Mammary epithelial cell (primary cell): Measurements from ENCODE around the gene DIP2A.

Source experiments
- EZH2 ChIP-seq: IDR thresholded peaks from 2 replicates; pipeline ENCODE4 v1.6.1; 2012; ENCODE audit warnings: low read length, inconsistent platforms, borderline replicate concordance
- TF ChIP-seq, protein P1 (sequence below), 2 donors: IDR thresholded peaks in 1 of 2; conservative IDR thresholded peaks in 1 of 2; 2 replicates each; pipeline ENCODE4 v1.5.1; 2011 to 2012; ENCODE audit warnings: inconsistent platforms in 2 of 2, low read length in 2 of 2, mild to moderate bottlenecking in 2 of 2, control low read depth in 1 of 2, low read depth in 1 of 2; ENCODE audit not compliant: insufficient read depth in 1 of 2; ENCODE audit errors: extremely low read depth in 1 of 2

DNA sequence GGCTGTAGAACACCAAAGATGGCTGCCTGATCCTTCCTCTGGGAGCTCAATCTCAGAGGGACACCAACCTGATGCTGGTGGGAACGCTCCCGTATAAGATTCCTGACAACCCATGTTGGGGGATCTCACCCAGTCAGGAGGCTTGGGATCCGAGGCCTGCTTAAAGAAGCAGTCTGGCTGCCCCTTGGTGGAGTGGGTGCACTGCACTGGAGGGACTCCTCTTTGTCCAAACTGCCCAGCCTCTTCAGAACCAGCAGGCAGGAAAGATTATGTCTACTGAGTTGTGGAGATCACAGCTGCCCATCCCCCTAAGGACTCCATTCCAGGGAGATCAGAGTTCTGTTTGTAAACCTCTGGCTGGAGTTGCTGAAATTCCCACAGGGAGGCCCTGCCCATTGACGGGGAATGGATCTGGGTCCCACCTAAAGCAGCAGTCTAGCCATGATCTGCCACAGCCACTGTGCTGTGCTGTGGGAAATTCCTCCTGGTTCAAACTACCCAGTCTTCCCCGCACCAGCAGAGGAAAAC is 123.2 kb downstream of the DIP2A start:
- TF ChIP-seq, protein P1, sequence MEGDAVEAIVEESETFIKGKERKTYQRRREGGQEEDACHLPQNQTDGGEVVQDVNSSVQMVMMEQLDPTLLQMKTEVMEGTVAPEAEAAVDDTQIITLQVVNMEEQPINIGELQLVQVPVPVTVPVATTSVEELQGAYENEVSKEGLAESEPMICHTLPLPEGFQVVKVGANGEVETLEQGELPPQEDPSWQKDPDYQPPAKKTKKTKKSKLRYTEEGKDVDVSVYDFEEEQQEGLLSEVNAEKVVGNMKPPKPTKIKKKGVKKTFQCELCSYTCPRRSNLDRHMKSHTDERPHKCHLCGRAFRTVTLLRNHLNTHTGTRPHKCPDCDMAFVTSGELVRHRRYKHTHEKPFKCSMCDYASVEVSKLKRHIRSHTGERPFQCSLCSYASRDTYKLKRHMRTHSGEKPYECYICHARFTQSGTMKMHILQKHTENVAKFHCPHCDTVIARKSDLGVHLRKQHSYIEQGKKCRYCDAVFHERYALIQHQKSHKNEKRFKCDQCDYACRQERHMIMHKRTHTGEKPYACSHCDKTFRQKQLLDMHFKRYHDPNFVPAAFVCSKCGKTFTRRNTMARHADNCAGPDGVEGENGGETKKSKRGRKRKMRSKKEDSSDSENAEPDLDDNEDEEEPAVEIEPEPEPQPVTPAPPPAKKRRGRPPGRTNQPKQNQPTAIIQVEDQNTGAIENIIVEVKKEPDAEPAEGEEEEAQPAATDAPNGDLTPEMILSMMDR (conservative IDR thresholded peaks at IDR 0.05 in 1 of 2, IDR thresholded peaks at IDR 0.05 in 1 of 2; ENCODE audit: extremely low read depth in 1 of 2, insufficient read depth in 1 of 2, low read depth in 1 of 2, low read length in 2 of 2): no peak
- TF ChIP-seq EZH2: no peak
